GM21529 (cell line): Measurements from ENCODE around the gene SPI1.
A peak's percentile ranks its signal among the peaks of the same experiment; 100 is the strongest.
"Not testable (repeated sequence)": the region's sequence is repeated elsewhere in the genome, so short reads cannot be mapped to it uniquely, and the experiment has no call there.

Source experiments
- ATAC-seq: cut with Tn5 transposase; IDR thresholded peaks from one replicate; pipeline ENCODE4 v1.9.1; 2021; ENCODE audit not compliant: unreplicated experiment

The SPI1 gene

GRCh38 chr11:47328449-47329390, 49.6 kb downstream of the SPI1 start:
- peak; percentile 68 for ATAC-seq

- no peak for ATAC-seq
Observed at GRCh38 chr11:47327949-47328348, 50.4 kb downstream of the SPI1 start.

GRCh38 chr11:47327025-47327424, 51.3 kb downstream of the SPI1 start:
- no peak for ATAC-seq

- ATAC-seq: no peak
Observed at GRCh38 chr11:47326198-47326597, 52.1 kb downstream of the SPI1 start.

GRCh38 chr11:47325271-47326041, 52.9 kb downstream of the SPI1 start:
- no peak for ATAC-seq

- ATAC-seq: no peak
Observed at GRCh38 chr11:47324520-47324919, 53.8 kb downstream of the SPI1 start.

GRCh38 chr11:47318166-47318565, 60.2 kb downstream of the SPI1 start:
- no peak for ATAC-seq

GRCh38 chr11:47317064-47317828, 61.1 kb downstream of the SPI1 start:
- peak; percentile 86 for ATAC-seq

GRCh38 chr11:47316501-47316900, 61.8 kb downstream of the SPI1 start:
- ATAC-seq: not testable (repeated sequence)

- no peak for ATAC-seq
Observed at GRCh38 chr11:47314992-47315391, 63.4 kb downstream of the SPI1 start.

GRCh38 chr11:47308050-47308823, 70.1 kb downstream of the SPI1 start:
- ATAC-seq: no peak

- no peak for ATAC-seq
Observed at GRCh38 chr11:47306484-47306844, 71.9 kb downstream of the SPI1 start.

GRCh38 chr11:47305734-47306483, 72.4 kb downstream of the SPI1 start:
- ATAC-seq: no peak
